AG09319 (cell line): ENCODE measurements around the gene S100PBP.

Experiments
- DNase-seq: peaks from one replicate; pipeline ENCODE4 v3.0.0-alpha.2; 2010; ENCODE audit warnings: low read depth; ENCODE audit errors: extremely low read depth
- TF ChIP-seq, protein P1 (sequence below): IDR thresholded peaks from 2 replicates; pipeline ENCODE4 v1.5.1; 2011; ENCODE audit warnings: low read depth, mild to moderate bottlenecking, inconsistent platforms, low read length, moderate library complexity

Gene S100PBP

DNA sequence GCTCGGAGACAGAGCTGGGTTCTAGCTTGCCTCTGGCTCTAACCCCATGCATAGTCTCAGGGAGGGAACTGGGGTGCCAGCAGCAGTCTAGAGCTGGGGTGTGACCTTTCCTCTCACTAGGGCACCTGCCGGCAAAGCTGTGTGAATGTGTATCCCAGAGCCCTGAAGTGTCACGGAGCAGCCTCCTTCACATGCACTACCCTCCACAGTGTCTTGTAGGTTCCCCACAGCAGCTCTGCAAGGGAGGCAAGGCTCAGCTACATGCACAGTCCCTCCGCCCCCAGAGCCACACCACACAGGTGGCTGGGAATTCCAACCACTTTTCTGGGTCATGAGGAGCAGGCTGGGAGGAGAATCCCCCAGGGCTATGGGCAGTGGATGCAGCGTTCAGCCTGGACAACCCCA, 61.2 kb downstream of the S100PBP start:
- DNase-seq: no peak
- TF ChIP-seq, protein P1, sequence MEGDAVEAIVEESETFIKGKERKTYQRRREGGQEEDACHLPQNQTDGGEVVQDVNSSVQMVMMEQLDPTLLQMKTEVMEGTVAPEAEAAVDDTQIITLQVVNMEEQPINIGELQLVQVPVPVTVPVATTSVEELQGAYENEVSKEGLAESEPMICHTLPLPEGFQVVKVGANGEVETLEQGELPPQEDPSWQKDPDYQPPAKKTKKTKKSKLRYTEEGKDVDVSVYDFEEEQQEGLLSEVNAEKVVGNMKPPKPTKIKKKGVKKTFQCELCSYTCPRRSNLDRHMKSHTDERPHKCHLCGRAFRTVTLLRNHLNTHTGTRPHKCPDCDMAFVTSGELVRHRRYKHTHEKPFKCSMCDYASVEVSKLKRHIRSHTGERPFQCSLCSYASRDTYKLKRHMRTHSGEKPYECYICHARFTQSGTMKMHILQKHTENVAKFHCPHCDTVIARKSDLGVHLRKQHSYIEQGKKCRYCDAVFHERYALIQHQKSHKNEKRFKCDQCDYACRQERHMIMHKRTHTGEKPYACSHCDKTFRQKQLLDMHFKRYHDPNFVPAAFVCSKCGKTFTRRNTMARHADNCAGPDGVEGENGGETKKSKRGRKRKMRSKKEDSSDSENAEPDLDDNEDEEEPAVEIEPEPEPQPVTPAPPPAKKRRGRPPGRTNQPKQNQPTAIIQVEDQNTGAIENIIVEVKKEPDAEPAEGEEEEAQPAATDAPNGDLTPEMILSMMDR: no peak

DNA sequence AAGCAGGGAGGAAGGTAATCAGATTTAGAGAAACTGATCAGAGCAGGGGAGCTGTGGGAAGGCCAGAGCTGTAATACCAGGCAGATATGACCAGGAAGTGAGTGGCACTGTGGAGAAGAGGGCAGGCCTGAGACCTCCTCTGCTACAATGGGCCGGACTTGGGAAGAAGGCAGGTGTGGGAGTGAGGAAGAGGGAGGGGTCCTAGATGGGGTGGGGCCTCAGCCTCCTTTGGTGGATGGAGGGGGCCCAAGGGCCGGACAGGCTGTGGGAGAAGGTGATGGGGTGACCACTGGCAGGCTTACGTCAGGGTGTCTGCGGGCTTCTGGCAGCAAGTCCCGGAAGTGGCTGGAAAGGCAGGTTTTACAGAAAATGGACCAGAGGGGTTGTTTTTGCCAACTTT, 63.8 kb downstream of the S100PBP start:
- TF ChIP-seq, protein P1: no peak
- DNase-seq: no peak

- no peak for DNase-seq
- TF ChIP-seq, protein P1: no peak
These were observed 64.7 kb downstream of the S100PBP start for GRCh38 chr1:32881871-32882850.

DNA sequence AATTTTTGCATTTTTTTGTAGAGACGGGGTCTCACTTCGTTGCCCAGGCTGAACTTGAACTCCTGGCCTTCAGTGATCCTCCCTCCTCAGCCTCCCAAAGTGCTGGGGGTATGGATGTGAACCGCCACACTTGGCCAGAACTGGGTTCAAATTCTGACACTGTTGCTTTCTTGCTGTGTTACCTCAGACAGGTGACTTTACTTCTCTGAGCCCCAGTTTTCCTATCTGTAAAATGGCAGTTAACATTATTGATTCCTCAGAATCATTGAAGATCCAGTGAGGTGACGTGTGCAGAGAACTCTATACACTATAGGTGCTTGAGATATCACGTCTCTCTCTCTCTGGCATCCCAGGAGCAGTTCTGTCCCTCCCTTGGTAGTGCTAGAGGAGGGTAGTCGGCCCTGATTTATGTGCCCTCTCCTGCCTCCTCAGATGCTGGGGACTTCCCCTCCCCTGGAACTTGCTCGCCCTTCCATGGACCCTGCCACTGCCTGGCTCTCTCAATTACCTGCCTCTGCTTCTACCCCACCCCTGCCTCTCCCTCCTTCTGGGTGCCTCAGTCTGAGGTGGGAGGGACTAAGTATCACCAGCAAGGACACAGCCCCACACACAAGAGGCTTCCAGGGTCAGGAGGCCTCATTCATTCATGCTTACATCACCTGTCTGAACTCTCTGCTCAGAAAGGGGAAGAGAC, 66.0 kb downstream of the S100PBP start:
- TF ChIP-seq, protein P1: no peak
- no peak for DNase-seq

GRCh38 chr1:32884032-32884372, 66.5 kb downstream of the S100PBP start:
- no peak for DNase-seq

GRCh38 chr1:32884726-32885125, 67.3 kb downstream of the S100PBP start:
- TF ChIP-seq, protein P1: no peak
- no peak for DNase-seq

More at GRCh38 chr1:32884032-32884372, 66.5 kb downstream of the S100PBP start:
- TF ChIP-seq, protein P1: no peak

- TF ChIP-seq, protein P1: no peak
- DNase-seq: no peak
These were observed 68.2 kb downstream of the S100PBP start for GRCh38 chr1:32885676-32886003.
